GM12874 (cell line): Measurements from ENCODE around the gene TTLL4.

Source experiments
- CTCF ChIP-seq: IDR thresholded peaks from 2 replicates; pipeline ENCODE4 v1.5.1; 2011; ENCODE audit warnings: low read depth, mild to moderate bottlenecking, control low read depth, low read length, moderate library complexity; ENCODE audit not compliant: insufficient read depth

Gene TTLL4

DNA sequence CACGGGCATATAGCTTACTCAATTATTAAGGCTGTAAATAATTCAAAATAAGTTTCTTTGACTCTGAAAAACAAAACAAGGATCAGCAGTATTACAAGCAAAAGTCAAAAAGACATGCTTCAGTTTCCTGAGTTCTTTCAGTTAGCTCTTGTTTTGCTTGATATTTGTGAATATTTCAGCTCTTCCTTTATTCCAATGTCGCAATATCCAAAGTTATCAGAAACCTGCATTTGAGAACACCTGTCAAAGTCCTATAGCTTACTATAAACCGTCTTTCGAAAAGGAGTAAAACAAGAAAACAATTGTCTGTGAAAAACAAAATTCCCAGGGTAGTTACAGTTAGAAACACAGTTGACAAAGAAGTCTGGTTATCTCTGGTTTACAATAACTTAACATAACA is 86.1 kb downstream of the TTLL4 start:
- no peak for TF ChIP-seq CTCF

DNA sequence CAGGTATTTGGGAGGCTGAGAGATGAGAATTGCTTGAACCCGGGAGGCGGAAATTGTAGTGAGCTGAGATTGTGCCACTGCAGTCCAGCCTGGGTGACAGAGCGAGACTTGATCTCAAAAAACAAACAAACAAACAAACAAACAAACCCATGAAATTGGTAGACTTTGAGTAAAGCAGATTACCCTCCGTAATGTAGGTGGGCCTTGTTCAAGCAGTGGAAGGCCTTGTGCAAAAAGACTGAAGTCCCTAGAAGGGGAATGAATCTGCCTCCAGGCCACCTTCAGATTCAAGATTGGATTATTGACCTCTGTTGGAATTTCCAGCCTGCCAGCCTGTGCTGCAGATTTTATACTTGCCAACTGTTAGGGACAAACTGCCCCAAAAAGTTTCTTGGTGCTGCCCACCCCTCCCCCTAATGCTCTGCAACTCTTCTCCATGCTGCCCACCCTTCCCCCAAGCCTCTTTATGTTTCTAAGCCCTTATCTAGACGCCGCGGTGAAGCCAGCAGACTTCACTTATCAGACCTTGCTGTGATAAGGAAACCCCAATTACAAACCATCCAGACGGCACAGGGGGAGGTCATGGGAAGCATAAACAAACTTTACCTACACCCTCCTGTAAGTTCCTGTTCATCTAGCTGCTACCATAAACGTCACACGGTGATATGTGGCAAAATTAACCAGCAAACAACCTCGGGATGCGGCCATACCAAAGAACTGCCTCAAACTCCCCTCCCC is 88.3 kb downstream of the TTLL4 start:
- TF ChIP-seq CTCF, result no peak

GRCh38 chr2:218799990-218800389 is 89.4 kb downstream of the TTLL4 start:
- TF ChIP-seq CTCF, result no peak

DNA sequence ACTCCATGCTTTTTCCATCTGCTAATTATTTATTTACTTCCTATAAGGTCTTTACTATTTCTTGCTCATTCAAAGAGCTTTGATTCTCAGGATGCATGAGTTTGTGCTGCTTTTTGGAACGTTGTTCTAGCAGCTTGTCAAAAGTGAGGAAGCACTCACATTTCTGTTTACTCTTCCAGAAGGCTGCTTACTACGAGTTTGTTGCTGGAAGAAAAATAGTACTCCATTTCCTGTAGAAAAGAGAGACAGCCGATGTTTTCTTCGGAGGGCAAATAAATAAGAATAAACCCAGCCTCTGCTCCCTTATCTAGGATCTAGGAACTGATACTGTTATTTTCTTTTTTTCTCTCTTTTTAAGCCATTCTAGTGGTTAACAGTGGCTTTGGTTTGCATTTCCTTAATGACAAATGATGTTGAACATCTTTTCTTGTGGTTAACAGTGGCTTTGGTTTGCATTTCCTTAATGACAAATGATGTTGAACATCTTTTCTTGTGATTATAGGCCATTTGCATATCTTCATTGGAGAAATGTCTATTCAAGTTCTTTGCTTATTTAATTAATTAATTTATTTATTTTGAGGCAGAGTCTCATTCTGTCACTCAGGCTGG is 91.9 kb downstream of the TTLL4 start:
- TF ChIP-seq CTCF, result no peak

DNA sequence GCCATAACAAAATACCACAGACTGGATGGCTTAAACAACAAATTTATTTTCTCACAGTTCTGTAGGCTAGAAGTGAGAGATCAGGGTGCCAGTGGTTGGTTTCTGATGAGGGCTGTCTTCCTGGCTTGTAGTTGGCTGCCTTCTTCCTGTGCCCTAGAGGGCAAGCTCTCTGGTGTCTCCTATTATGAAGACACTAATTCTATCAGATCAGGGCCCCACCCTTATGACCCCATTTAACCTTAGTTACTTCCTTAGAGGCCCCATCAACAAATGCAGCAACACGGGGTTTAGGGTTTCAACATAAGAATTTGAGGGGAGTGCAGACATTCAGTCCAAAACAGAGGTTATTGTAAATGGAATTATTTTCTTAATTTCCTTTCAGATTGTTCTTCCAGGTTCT is 94.2 kb downstream of the TTLL4 start:
- TF ChIP-seq CTCF, result no peak
